OCI-LY7 (cell line): ENCODE results near the gene FBN2. TPM values are rescaled to one million over a fixed set of nuclear protein-coding genes. Genes with fewer than 3 reads are reported as not detected.

ENCODE experiments used
- BruUV-seq: library from RNA; stranded (reverse); fragments of 400-500 nt; replicated peaks from 2 replicates; lab custom pipeline; 2021; lab: Mats Ljungman, UMichigan
- CTCF ChIA-PET: fragments of 300-600 bp; sonication (Branson Sonifier 250); formaldehyde crosslinking; loops from one replicate; lab custom pipeline; 2022; ENCODE audit warnings: antibody characterized with exemption; ENCODE audit not compliant: unreplicated experiment; lab: Charles Lee
- POLR2A ChIA-PET: fragments of 300-600 bp; sonication (Branson Sonifier 250); formaldehyde crosslinking; loops from one replicate; lab custom pipeline; 2022; ENCODE audit warnings: antibody characterized with exemption; lab: Charles Lee
- DNase-seq: peaks from one replicate; pipeline ENCODE4 v3.0.0-alpha.2; 2015; ENCODE audit warnings: low spot score
- H2AFZ ChIP-seq: fragments of 200-600 bp; sonication (generic), shearing (Covaris generic); 2 replicates; pipeline ENCODE4 v1.6.1; 2014; ENCODE audit warnings: mild to moderate bottlenecking, antibody characterized with exemption, low read length, moderate library complexity
- H3K27ac ChIP-seq: fragments of 200-600 bp; sonication (generic); 2 replicates; pipeline ENCODE4 v1.5.1; 2014; ENCODE audit warnings: mixed run types, low read depth, mild to moderate bottlenecking, moderate library complexity, low read length, inconsistent platforms; ENCODE audit not compliant: poor library complexity, severe bottlenecking
- H3K36me3 ChIP-seq: fragments of 200-600 bp; sonication (generic); 2 replicates; pipeline ENCODE4 v1.6.1; 2014; ENCODE audit warnings: mild to moderate bottlenecking, antibody characterized with exemption, low read length, moderate library complexity, mixed read lengths; ENCODE audit not compliant: insufficient read depth
- H3K4me1 ChIP-seq: fragments of 200-600 bp; sonication (generic); 2 replicates; pipeline ENCODE4 v1.5.1; 2014; ENCODE audit warnings: mild to moderate bottlenecking, low read length; ENCODE audit not compliant: insufficient read depth, poor library complexity, severe bottlenecking
- H3K4me2 ChIP-seq: fragments of 200-600 bp; sonication (generic); 2 replicates; pipeline ENCODE4 v1.6.1; 2014; ENCODE audit warnings: mild to moderate bottlenecking, low read length
- H3K4me3 ChIP-seq: fragments of 200-600 bp; sonication (generic); 2 replicates; pipeline ENCODE4 v1.5.1; 2014; ENCODE audit warnings: mild to moderate bottlenecking, low read depth, low read length; ENCODE audit not compliant: poor library complexity, severe bottlenecking
- H3K79me2 ChIP-seq: fragments of 200-600 bp; sonication (generic); 2 replicates; pipeline ENCODE4 v1.6.1; 2016; ENCODE audit warnings: low read depth, mild to moderate bottlenecking, low read length, moderate library complexity, mixed read lengths; ENCODE audit not compliant: insufficient read depth
- H3K9me2 ChIP-seq: fragments of 200-600 bp; sonication (generic); 2 replicates; pipeline ENCODE4 v1.6.1; 2016; ENCODE audit warnings: mild to moderate bottlenecking, low read length, mixed read lengths; ENCODE audit not compliant: insufficient read depth
- H3K9me3 ChIP-seq: fragments of 200-600 bp; sonication (generic); 2 replicates; pipeline ENCODE4 v1.6.1; 2014; ENCODE audit warnings: mild to moderate bottlenecking, mixed run types, low read length, mixed read lengths
- H4K20me1 ChIP-seq: fragments of 200-600 bp; sonication (generic); 2 replicates; pipeline ENCODE4 v1.6.1; 2014; ENCODE audit warnings: mild to moderate bottlenecking, antibody characterized with exemption, low read length, moderate library complexity, mixed read lengths; ENCODE audit not compliant: insufficient read depth
- CTCF ChIP-seq: fragments of 200-600 bp; sonication (generic); conservative IDR thresholded peaks from 2 replicates; pipeline ENCODE4 v1.5.1; 2014; ENCODE audit warnings: mild to moderate bottlenecking, antibody characterized with exemption, low read length, moderate library complexity, mixed read lengths
- EZH2phosphoT487 ChIP-seq: fragments of 200-600 bp; sonication (generic); IDR thresholded peaks from 2 replicates; pipeline ENCODE4 v1.6.1; 2018; ENCODE audit warnings: low read depth, borderline replicate concordance, mild to moderate bottlenecking, mixed run types, antibody characterized with exemption, low read length, moderate library complexity, mixed read lengths
- intact Hi-C: fragments of 100-400 bp; cut with micrococcal nuclease; formaldehyde crosslinking; loops from one replicate; pipeline ENCODE4 v1.10.0; 2022; ENCODE audit not compliant: unreplicated experiment
- total RNA-seq, 2 experiments: library from RNA; depleted of rRNA in 1 of 2; stranded (reverse); fragments of >200 nt in 1 of 2; shearing (Covaris generic) in 1 of 2; gene quantifications; 2 replicates each; pipeline ENCODE4 v1.2.3, GENCODE V29; 2014 to 2022

The FBN2 gene
- total RNA-seq, 2 experiments from 2014 or later = not detected

GRCh38 chr5:128494516-128494915 is 43.5 kb downstream of the FBN2 start:
- CTCF ChIA-PET = no interaction called here
- no peaks in the 10 kb centered on the region for H3K4me1 ChIP-seq
- H3K27ac ChIP-seq = no peak overlapping the region
- POLR2A ChIA-PET = interaction anchor here (1.1 kb wide), 1 partner anchor 109 kb away, joined by 3 read pairs; no protein-coding TSS in a partner anchor
- H2AFZ ChIP-seq = no peak overlapping the region
- no peaks in the 10 kb centered on the region for H3K9me2 ChIP-seq
- no peaks in the 10 kb centered on the region for H4K20me1 ChIP-seq
- no peak overlapping the region for H3K4me3 ChIP-seq
- no peaks in the 10 kb centered on the region for H3K79me2 ChIP-seq
- TF ChIP-seq EZH2phosphoT487 = no peak
- peak; percentile 37 for TF ChIP-seq CTCF
- H3K4me2 ChIP-seq = no peak overlapping the region
- H3K36me3 ChIP-seq = no peaks in the 10 kb centered on the region
- no peaks in the 10 kb centered on the region for H3K9me3 ChIP-seq
- no peak for DNase-seq
- intact Hi-C loops = no loop called here
- BruUV-seq = no TSS peak

DNA sequence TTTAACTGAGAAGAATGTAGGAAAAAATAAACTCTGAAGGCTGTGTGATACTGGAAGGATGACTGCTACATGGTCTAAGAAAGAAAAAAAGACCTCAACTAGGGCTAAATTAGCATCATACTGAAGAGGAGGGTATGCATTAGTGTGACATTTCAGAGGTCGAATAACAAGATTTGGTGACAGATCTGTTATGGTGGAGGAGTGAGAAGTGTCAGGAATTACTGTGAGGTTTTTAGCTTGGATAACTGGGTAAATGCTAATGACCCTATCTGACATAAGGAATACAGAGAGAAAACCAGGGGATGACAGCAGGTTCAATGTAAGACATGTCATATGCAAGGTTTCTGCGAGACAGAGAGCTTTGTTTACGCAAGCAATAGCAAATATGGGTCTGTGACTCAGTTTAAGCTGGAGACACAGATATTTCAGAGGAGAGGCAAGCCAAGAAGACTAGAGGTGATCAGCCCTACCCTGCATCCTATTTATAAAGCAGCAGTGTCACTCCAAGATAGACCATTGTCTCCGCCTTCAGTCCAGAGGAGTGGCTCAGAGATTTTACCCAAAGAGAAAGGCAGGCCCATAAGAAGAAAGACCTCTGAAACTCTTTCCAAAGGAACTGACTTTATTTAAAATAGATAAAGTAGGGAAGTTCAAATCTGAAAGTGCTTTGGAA is 44.3 kb downstream of the FBN2 start:
- no peak overlapping the region for H3K4me2 ChIP-seq
- no peak overlapping the region for H3K27ac ChIP-seq
- TF ChIP-seq CTCF = no peak
- TF ChIP-seq EZH2phosphoT487 = no peak
- no TSS peak for BruUV-seq
- ChIA-PET POLR2A (interaction anchor here (1.1 kb wide), 1 partner anchor 108 kb away, joined by 3 read pairs; no protein-coding TSS in a partner anchor), CTCF (no interaction called here)
- H3K9me3 ChIP-seq = no peaks in the 10 kb centered on the region
- intact Hi-C loops = no loop called here
- H3K79me2 ChIP-seq = no peaks in the 10 kb centered on the region
- H3K36me3 ChIP-seq = no peaks in the 10 kb centered on the region
- H4K20me1 ChIP-seq = no peaks in the 10 kb centered on the region
- H3K9me2 ChIP-seq = no peaks in the 10 kb centered on the region
- no peak for DNase-seq
- H3K4me3 ChIP-seq = no peak overlapping the region
- H3K4me1 ChIP-seq = no peaks in the 10 kb centered on the region
- no peak overlapping the region for H2AFZ ChIP-seq

DNA sequence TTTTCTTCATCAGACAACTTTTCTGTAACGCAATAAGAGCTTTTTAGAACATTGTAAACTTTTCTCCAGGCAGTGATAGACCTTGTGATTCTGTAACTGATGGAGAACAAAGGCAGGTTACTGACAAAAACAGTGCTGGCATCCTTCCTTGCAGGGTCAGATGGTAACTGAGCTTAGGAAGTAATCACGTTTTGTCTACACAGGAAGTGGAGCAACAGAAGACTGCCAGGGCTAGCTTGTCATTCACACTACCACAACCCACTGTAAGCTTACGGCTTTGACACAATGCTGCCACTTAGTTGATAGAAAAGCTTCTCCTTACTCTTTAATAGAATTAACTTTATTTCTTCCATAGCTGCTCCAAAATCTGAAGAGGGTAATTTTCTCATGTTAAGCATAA is 46.8 kb downstream of the FBN2 start:
- Histone ChIP-seq H3K27ac (no peak overlapping the region), H3K9me3 (no peaks in the 10 kb centered on the region), H3K36me3 (no peaks in the 10 kb centered on the region), H3K79me2 (no peaks in the 10 kb centered on the region), H4K20me1 (no peaks in the 10 kb centered on the region), H3K4me1 (no peaks in the 10 kb centered on the region), H3K4me3 (no peak overlapping the region), H3K9me2 (no peaks in the 10 kb centered on the region), H2AFZ (peak overlapping the region; percentile 25; the same call in 1 of the 2 replicates), H3K4me2 (no peak overlapping the region)
- ChIA-PET CTCF (no interaction called here), POLR2A (no interaction called here)
- no TSS peak for BruUV-seq
- DNase-seq = no peak
- no peak for TF ChIP-seq EZH2phosphoT487
- intact Hi-C loops = no loop called here
